GM23248 (cell line): ENCODE measurements around the gene DRC3.

Source experiments
- EZH2 ChIP-seq: fragments of 200-600 bp; sonication (generic); IDR thresholded peaks from 2 replicates; pipeline ENCODE4 v1.6.1; 2018; ENCODE audit warnings: antibody characterized with exemption, mild to moderate bottlenecking; ENCODE audit not compliant: insufficient read depth, poor library complexity, severe bottlenecking
- EZH2phosphoT487 ChIP-seq: fragments of 200-600 bp; sonication (generic); IDR thresholded peaks from 2 replicates; pipeline ENCODE4 v1.6.1; 2018; ENCODE audit warnings: antibody characterized with exemption, moderate library complexity, mild to moderate bottlenecking, low read depth; ENCODE audit not compliant: insufficient read depth

DNA sequence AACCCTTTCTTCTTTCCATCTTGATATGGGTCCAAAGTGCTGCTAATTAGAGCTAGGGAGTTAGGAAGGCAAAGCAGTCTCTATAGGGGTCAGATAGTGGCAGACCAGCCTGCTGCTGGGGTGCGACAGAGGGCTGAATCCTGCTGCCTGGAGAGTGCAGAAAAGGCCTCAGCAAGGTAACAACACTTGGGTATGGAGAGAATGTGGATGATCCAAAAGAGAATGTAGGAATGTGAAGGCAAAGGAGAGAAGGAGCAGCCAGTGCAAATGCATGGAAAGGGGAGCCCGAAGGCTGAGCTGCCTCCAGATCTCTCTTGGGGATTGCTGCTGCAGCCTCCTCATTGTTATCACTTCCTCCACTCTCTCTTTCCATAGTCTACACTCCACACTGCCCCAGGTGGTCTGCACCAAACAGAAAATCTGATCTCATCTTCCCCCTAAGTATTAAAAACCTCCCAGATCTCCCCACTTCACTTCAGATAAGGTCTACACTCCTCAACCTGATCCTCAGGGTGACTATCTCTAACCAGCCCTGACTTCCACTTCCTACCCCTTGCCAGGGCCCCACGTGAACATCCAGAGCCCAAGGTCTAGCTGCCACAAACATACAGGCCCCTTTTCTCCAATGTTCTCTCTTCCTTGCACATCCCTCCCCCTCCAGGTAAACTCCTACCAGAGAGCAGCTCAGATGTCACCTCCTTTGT is 29.2 kb upstream of the DRC3 start:
- TF ChIP-seq EZH2phosphoT487 (no peak), EZH2 (no peak)
